GM19372 (cell line): ENCODE data around the gene TENT5A.

Experiments
- ATAC-seq: cut with Tn5 transposase; IDR thresholded peaks from one replicate; pipeline ENCODE4 v1.9.1; 2021; ENCODE audit warnings: mild to moderate bottlenecking, low read depth, moderate library complexity; ENCODE audit not compliant: unreplicated experiment

TENT5A gene

DNA sequence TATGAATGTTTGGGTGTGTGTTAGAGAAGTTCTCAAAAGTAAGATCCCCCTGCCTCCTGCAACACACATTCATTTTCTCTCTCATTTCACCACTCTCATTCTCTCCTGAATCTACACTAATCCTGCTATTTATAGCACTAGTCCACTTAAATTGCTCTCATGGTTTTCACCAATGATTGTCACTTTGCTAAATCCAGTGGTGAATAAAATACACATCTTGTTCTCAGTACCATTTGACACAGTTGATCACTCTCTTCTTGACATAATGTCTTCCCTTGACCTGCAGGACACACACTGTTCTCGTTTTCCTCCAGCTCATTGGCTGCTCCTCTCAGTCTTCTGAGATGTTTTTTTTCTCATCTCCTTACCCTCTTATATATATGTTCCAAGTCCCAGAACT is 32.1 kb downstream of the TENT5A start:
- no peak for ATAC-seq

DNA sequence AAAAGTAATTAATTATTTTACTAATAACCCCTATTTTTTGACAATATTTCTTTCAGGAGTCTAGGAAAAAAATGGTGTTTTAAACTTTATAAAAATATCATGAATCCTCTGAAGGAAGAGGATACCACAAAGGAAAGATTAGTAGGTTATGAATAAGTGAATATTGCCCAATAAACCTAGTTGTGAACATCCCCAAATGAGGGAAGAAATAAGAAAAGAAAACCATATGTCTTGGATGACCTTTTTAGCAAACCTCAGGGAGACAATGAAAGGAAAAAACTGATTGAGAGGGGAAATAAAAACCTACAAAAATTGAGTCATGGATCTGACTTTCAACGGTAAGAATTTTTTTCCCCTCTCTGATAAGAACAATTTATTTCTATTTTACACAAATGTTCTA is 34.4 kb downstream of the TENT5A start:
- no peak for ATAC-seq

DNA sequence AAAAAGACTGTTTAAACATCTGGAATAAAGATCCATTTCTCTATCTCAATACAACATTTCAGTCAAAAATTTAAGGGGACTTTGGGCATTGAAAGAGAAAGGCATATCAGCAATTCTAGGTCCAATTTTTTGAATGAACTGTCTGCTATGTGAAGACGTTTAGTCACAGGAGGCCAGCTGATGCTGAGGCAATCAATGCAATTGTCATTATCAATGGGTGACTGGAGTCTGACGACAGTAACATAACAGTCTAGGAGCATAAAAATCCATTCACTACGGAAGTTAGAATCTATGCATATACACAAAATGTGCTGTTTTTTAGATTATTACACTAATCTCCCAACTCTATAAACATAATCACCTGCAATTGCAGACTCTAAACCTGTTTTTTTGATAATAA is 37.8 kb downstream of the TENT5A start:
- no peak for ATAC-seq

DNA sequence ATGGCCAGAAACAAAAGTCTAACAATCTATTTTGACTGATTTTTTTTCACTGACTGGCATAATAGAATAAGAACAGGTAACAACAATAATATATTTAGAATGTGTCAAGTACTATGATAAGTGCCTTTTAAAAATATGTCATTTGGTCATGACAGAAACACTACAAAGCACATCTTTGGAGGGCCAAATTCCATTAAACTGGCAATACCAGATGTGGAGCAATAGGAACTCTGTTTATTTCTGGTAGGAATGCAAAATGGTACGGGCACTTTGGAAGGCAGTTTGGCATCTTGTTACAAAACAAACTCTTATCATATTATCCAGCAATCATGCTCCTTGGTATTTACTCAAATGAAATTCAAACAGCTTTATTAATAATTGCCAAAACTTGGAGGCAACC is 39.3 kb downstream of the TENT5A start:
- ATAC-seq = no peak

DNA sequence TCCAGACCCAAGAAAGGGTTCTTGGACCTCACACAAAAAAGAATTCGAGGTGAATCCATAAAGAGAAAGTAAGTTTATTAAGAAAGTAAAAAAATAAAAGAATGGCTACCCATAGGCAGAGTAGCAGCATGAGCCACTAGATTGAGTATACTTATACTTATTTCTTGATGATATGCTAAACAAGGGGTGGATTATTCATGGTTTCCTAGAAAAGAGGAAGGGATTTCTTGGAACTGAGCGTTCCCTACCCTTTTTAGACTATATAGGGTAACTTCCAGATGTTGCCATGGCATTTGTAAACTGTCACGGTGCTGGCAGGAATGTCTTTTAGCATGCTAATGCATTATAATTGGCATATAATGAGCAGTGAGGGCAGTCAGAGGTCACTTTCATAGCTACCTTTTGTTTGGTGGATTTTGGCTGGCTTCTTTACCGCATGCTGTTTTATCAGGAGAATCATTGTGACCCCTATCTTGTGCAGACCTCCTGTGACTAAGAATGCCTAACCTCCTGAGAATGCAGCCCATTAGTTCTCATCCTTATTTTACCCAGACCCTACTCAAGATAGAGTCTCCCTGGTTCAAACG is 44.3 kb downstream of the TENT5A start:
- ATAC-seq = no peak

DNA sequence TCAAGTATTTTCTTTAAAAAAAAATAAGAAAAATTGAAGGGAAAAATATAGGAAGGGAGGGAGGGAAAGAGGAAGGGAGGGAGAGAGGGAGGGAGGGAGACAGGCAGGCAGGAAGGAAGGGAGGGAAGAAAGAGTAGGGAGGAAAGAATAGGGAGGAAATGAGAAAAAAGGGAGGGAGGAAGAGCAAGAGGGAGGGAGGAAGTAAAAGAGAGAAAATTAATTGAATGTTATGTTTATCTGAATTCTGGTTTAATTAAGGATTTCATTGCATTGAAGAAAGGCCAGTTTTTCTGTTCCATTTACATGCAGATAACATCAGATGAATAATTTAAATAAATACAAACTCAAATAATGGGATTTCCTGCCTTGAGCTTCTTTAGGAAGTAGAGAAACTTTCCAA is 47.8 kb downstream of the TENT5A start:
- ATAC-seq = no peak

DNA sequence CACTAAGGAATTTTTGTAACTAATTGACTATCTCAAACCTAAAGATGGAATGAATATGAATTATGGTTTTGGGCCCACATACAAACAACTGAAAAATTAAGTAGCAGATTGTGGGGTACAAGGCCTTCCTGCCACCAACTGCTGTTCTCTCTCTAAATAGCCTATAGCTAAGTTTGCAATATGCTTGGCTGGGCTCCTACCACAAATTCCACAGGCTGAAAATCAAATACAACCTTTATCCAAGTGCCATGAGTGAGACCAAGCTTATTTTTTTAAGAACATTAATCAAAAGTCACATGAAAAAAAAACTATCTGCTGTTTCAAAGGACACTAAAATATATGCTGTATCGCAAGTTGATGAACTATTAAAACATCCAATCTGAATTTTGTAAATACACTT is 52.1 kb downstream of the TENT5A start:
- no peak for ATAC-seq

DNA sequence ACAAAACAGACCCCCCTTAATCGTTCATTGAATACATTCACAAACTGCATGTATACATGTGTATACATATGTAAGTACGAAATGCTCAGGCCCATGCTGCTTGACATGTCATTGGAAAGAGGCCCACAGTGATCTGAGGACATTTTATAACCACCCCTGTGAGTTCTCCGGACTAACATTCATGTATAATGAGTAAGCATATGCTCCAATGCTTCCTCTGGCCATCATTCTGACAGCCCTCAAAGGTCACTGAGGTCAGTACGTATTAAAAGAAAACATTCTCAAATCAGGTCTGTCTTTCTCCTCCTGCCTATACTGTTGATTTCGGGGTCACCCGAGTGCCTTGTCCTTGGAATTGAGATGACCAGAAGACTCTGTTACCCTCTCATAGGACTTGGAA is 54.9 kb downstream of the TENT5A start:
- ATAC-seq = no peak

DNA sequence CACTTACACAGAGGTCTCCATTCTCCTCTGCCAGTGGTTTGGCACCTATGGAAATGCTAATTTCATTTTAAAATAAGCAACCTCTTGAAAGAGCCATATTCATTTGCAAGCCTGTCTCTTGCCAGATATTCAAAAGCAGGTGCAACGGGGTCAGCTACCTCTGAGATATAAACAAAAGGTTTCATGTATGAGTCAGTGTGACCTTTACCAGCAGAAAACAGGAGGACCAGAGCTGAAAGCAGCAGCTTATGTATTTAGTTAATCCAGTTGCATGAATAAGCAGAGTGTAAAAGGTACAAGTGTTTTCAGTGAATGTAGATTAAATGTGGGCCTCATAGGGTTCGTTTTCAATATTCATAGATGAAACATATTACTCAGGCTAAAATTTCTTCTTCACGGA is 56.0 kb downstream of the TENT5A start:
- ATAC-seq = no peak
